Hepatocyte (in vitro differentiated cells): ENCODE measurements around the gene ACOT2.

ENCODE experiments used
- CTCF ChIP-seq: fragments of 200-600 bp; sonication (generic); IDR thresholded peaks from 2 replicates; pipeline ENCODE4 v1.5.1; 2016; ENCODE audit warnings: antibody characterized with exemption, mild to moderate bottlenecking; ENCODE audit not compliant: poor library complexity
- EZH2 ChIP-seq: fragments of 200-600 bp; sonication (generic); IDR thresholded peaks from 2 replicates; pipeline ENCODE4 v1.6.1; 2016; ENCODE audit warnings: antibody characterized with exemption, mild to moderate bottlenecking, borderline replicate concordance
- EZH2phosphoT487 ChIP-seq: fragments of 200-600 bp; sonication (generic); IDR thresholded peaks from one replicate; pipeline ENCODE4 v1.6.1; 2018; ENCODE audit warnings: antibody characterized with exemption, mild to moderate bottlenecking, low read depth, moderate library complexity; ENCODE audit not compliant: unreplicated experiment, severe bottlenecking

- no peak for TF ChIP-seq CTCF
- no peak for TF ChIP-seq EZH2
- TF ChIP-seq EZH2phosphoT487, result no peak
Observed at GRCh38 chr14:73616831-73617230, 47.8 kb downstream of the ACOT2 start.
